ENCODE measurements around the gene SBK2.

DNA sequence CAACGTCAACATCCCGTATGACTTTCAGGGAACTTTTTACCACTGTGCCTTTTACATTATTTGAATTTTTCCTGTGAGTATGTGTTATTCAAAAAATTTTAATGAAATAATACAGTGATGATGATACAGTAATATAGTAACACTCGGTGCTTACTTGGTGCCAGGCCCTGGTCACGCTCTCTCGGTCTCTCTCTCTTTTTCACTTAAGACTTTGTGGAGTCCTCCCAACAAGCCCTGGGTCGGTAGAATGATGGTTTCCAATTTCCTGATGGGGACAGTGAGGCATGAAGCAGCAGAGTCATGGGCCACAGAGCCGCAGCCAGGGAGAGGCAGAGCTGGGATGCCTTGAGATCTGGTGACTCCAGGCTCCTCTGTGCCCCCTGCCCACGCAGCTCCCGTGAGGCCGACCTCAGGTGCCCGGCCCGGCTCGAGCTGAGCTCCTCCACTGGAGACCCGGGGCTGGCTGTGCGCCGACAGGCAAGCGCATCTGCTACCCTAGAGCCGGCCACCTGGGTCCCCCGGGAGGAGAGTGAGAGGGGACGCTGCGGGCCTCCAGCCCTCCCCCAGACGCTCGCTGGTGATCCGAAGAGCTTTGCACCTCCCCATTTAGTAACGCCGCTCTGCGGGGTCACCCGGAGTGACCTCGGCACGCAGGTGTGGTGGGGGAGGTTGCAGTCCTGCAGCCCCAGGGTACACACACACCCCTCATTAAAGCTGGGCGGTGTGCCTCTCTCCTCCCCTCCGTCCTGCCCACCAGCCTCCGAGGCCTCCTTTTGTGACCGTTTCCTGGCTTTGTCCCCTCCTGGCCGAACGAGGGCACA is 12.8 kb upstream of the SBK2 start:
- no peak for TF ChIP-seq POLR2A (IDR thresholded peaks at IDR 0.05; ENCODE audit: low read length)
- no peak for TF ChIP-seq GATA1 (IDR thresholded peaks at IDR 0.05; ENCODE audit: low read depth, low read length)

All from erythroblast (primary cell).